Measurements from ENCODE around the gene EP300.
"Not testable (repeated sequence)": the region's sequence is repeated elsewhere in the genome, so short reads cannot be mapped to it uniquely, and the experiment has no call there.

EP300 gene

DNA sequence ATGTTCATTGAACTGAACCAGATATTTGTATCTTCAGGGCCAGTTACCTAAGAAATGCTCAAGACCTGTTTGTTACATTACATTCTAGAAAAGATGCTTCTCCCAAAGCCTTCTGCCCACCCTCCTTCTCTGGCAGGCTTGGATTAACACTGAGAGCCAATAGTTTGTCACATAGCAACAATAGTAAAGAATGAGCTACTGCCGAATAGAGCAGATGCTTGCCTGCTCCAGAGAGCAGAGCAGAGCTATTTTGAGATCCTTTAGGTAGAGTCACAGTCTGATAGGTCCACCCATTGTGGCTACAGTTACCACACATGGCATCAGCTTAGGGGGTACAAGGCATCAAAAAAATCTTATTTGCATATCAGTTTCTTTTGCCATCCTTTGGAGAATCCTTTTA, 13.5 kb upstream of the EP300 start:
- in situ Hi-C loops (cut with MboI; ENCODE audit: low sequenced_read_pairs) = no loop called here

DNA sequence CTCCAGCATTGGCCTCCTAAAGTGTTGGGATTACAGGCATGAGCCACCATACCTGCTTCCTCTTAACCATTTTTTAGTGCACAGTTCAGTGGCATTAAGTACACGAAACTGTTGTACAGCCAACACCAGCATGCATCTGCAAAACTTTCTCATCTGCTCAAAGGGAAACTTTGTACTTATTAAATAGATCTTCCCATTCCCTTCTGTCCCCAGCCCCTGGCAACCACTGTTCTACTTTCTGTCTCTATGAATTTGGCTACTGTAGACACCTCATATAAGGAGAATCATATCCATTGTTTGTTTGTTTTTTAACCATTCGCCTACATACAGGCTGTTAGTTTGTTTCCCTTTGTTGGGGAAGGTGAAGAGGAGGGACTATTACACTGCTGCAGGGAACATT, 6.5 kb upstream of the EP300 start:
- in situ Hi-C loops (cut with MboI; ENCODE audit: low sequenced_read_pairs) = loop anchor here (10.0 kb wide), 1 partner anchor 131 kb away; the partner anchor contains the start of gene RBX1

DNA sequence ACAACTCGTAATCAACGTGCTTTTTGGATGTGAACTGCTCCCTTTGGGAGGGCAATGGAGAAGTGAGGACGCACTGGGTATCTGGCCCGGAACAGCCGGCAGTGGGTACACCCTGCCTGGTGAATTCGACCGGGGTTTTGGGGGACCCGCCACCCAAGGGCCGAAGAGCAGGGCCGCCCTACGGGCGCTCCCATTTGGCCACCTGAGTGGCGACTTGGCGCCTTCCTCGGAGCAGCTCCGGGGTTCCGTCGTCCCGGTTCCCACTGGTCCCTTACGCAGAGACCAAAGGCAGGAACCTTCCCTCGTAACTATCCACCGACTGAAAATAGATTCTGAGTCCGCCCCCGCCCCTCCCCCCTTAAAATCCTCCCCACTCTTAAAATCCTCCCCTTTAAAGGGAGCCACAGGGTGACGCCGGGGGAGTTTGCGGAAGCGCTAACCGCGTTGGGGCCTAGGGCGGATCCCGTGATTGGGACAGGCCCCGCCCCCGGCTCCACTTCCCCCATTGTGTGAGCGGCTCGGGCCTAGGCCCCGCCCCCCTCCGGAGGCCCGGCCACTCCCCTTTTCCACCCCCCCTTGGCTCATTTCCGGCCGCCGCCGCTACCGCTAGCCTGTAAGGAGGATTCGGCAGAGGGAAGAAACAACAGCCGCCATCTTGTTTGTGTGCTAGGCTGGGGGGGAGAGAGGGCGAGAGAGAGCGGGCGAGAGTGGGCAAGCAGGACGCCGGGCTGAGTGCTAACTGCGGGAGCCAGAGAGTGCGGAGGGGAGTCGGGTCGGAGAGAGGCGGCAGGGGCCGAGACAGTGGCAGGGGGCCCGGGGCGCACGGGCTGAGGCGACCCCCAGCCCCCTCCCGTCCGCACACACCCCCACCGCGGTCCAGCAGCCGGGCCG, 1.0 kb upstream of the EP300 start:
- in situ Hi-C loops (cut with MboI; ENCODE audit: low sequenced_read_pairs) = no loop called here

DNA sequence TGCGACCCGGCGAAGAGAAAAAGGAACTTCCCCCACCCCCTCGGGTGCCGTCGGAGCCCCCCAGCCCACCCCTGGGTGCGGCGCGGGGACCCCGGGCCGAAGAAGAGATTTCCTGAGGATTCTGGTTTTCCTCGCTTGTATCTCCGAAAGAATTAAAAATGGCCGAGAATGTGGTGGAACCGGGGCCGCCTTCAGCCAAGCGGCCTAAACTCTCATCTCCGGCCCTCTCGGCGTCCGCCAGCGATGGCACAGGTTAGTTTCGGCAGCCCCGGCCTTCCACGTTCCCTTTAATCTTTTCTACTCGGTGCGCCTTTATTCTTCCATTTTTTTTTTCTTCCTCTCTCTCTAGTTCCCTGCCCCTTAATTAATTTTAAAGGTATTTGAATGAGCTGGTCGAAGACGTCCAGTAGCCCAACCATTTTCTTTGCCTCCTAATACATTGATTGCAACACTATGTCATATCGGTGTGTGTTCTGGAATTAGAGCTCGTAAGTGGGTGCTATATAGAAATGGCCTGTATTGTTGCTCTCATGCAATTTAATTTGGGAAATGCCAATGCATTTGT, 537 bp downstream of the EP300 start:
- in situ Hi-C loops (cut with MboI; ENCODE audit: low sequenced_read_pairs) = no loop called here

DNA sequence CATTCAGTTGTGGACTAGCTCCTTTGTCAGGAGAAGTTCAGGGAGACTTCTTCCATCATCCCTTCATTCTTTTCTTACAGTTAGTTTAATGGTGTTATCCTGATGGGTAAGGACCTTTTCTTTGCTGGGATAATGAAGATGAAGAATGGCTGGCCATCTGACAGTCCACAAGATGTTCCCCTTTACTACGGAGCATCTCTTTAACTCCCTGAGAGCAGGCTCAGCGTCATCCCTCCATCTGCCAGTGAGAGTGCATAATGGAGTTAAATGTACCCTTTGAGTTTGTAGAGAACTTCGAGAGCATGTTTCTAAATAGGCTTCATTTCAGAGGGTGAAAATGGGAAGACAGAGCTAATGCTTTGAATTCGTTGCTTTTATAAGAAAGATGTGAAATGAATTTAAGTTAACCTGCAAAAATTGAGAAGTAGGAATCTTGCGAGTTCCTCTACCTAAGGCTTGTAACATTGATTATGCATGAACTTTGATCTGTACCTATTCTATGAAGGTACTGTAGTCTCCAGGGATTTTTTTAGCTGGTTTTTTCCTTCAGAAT, 1.7 kb downstream of the EP300 start:
- in situ Hi-C loops (cut with MboI; ENCODE audit: low sequenced_read_pairs) = no loop called here

DNA sequence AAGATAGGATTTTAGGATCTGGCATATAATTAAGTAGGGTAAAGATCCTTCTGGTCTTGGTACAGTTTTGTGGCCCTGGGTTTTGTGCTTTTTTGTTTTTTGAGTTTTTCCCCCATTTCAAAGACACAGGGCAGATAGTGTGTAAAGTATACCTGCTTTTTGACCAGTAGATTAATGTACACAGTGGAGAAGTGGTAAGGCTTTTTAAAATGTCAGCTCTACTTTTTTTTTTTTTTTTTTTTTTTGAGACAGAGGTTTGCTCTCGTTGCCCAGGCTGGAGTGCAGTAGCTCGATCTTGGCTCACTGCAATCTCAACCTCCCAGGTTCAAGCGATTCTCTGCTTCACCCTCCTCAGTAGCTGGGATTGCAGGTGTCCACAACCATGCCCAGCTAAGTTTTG, 4.0 kb downstream of the EP300 start:
- in situ Hi-C loops (cut with MboI; ENCODE audit: low sequenced_read_pairs) = no loop called here

DNA sequence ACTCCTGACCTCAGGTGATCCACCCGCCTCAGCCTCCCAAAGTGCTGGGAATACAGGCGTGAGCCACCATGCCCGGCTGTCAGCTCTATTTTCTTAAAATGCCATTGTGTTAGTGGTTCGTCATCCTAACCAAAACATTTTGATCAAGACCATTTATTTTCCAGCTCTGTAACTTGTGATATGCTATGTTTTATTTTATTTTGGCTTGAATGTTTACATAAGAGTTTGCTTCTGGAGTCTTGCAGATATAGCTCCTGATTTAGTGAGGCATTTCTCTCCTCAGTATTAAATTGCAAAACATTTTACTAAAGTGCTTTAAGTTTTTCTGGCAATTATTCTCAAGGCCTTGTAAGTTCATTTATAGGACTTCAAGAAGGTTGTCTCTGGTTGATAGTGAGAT, 4.4 kb downstream of the EP300 start:
- in situ Hi-C loops (cut with MboI; ENCODE audit: low sequenced_read_pairs) = no loop called here

DNA sequence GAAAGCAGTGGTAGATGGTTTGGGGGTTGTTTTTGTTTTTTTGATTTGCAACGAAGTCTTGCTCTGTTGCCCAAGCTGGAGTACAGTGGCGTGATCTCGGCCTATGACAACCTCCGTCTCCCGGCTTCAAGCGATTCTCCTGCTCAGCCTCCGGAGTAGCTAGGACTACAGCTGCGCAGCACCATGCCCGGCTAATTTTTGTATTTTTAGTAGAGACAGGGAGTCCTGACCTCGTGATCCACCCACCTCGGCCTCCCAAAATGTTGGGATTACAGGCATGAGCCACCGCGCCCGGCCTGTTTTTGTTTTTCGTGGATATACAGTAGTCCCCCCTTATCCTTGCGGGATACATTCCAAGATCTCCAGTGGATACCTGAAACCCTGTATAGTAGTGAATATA, 6.6 kb downstream of the EP300 start:
- in situ Hi-C loops (cut with MboI; ENCODE audit: low sequenced_read_pairs) = no loop called here

DNA sequence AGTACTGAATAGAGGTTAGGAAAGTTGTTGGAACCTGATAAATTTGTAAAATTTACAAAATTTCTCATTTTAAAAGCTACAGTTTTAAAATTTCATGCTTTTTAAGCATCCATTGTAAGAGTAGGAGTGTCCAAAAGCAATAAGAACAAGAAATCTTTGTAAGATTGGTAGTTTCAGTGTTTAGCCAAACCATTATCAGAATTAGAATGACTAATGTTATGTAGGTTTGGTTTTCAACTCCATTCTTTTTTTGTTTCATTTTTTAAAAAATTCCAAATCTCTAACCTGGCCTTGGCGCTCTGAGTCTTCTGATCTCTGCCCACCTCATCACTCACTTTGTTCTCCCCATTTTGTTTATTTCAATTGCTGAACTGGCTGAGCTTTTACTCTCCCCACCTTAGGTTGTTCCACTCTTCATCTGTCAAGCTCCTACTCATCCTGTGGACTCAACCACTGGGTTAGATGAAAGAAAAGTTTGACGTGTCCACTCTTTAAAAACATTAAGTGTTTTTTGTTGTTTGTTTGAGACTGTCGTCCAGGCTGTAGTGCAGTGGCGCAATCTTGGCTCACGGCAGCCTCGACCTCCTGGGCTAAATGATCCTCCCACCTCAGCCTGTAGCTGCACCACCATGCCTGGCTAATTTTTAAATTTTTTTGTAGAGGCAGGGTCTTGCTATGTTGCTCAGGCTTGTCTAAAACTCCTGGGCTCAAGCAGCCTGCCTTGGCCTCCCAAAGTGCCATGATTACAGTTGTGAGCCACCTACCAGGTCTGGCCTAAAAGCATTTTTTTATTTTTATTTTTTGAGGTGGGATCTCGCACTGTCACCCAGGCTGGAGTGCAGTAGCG, 14.0 kb downstream of the EP300 start:
- in situ Hi-C loops (cut with MboI; ENCODE audit: low sequenced_read_pairs) = no loop called here

DNA sequence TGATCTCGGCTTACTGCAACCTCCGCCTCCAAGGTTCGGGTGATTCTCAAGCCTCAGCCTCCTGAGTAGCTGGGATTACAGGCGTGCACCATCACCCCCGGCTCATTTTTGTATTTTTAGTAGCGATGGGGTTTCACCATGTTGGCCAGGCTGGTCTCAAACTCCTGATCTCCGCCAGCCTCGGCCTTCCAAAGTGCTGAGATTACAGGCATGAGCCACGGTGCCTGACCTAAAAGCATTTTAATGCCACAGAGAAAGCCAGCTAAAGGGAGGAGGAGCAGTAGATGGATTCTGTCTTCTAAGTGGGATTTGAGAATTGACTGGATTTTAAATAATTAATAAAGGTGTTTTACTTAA, 14.6 kb downstream of the EP300 start:
- in situ Hi-C loops (cut with MboI; ENCODE audit: low sequenced_read_pairs) = not testable (repeated sequence)

DNA sequence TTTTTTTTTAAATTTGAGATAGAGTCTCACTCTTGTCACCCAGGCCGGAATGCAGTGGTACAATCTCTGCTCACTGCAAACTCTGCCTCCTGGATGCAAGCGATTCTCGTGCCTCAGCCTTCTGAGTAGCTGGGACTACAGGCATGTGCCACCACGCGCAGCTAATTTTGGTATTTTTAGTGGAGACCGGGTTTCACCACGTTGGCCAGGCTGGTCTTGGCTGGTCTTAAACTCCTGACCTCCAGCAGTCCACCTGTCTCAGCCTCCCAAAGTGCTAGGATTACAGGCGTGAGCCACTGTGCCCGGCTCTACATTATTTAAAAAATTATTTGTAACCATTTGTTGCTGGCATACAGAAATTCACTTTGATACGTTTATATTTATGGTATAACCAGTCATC, 18.6 kb downstream of the EP300 start:
- in situ Hi-C loops (cut with MboI; ENCODE audit: low sequenced_read_pairs) = no loop called here

DNA sequence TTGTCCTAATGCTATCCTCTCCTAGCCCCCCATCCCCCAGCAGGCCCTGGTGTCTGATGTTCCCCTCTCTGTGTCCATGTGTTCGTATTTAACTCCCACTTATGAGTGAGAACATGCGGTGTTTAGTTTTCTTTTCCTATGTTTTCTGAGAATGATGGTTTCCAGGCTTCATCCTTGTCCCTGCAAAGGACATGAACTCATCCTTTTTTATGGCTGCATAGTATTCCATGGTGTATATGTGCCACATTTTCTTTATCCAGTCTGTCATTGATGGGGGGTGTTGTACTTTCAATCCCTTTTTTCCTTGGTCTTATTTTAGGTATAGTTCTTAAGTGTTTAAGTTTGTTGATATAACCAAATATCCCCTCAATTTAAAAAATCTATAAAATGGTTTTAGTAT, 23.9 kb downstream of the EP300 start:
- in situ Hi-C loops (cut with MboI; ENCODE audit: low sequenced_read_pairs) = no loop called here

DNA sequence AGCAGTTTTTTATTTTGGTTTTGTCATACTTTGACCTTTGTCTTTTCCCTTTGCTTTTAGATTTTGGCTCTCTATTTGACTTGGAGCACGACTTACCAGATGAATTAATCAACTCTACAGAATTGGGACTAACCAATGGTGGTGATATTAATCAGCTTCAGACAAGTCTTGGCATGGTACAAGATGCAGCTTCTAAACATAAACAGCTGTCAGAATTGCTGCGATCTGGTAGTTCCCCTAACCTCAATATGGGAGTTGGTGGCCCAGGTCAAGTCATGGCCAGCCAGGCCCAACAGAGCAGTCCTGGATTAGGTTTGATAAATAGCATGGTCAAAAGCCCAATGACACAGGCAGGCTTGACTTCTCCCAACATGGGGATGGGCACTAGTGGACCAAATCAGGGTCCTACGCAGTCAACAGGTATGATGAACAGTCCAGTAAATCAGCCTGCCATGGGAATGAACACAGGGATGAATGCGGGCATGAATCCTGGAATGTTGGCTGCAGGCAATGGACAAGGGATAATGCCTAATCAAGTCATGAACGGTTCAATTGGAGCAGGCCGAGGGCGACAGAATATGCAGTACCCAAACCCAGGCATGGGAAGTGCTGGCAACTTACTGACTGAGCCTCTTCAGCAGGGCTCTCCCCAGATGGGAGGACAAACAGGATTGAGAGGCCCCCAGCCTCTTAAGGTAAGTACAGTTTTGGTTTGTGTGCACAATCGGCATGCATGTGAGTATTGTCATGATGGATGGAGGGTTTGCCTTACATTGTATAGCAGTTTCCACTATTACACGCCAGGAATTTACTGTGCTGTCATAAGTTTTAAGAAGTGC, 25.0 kb downstream of the EP300 start:
- in situ Hi-C loops (cut with MboI; ENCODE audit: low sequenced_read_pairs) = no loop called here

DNA sequence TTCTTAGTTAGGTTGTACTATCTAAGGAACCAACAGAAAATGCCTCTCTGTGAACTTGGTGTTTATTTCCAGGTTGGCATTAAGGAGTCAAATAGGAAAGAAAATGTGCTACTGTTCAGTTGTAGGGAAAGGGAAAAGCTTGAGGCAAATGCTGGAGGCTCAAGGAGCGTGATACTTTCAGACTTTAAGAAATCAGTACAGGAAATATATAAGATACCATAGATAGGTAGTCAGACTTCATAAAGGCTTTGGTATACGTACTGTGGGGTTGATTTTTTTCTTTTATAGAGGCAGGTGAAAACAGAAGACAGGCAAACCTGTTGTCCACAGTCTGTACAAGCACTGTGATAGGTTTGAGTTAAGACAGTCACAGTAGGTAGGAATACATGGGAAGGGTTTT, 30.8 kb downstream of the EP300 start:
- in situ Hi-C loops (cut with MboI; ENCODE audit: low sequenced_read_pairs) = no loop called here

DNA sequence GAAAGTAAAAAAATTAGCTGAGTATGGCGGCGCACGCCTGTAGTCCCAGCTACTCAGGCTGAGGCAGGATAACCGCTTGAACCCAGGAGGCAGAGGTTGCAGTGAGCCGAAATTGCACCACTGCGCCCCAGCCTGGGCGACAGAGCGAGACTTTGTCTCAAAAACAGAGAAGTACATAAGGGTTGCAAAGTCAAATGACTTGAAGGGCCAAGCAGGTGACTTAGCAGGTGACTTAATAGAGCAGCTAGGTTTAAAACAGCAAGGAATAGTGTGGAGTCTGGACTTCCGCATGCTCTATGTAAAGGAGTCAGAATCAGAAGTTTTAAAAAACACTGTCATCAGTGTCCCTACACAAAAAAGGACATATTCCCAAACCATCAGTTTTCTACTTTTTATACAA, 31.7 kb downstream of the EP300 start:
- in situ Hi-C loops (cut with MboI; ENCODE audit: low sequenced_read_pairs) = no loop called here

DNA sequence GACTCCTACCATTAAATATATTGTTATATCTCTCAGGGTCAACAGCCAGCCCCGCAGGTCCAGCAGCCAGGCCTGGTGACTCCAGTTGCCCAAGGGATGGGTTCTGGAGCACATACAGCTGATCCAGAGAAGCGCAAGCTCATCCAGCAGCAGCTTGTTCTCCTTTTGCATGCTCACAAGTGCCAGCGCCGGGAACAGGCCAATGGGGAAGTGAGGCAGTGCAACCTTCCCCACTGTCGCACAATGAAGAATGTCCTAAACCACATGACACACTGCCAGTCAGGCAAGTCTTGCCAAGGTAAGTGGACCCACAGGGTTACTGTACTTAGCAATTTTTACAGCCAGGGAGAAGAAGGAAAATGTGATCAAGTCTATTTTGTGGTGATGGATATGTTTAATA, 35.1 kb downstream of the EP300 start:
- in situ Hi-C loops (cut with MboI; ENCODE audit: low sequenced_read_pairs) = no loop called here

DNA sequence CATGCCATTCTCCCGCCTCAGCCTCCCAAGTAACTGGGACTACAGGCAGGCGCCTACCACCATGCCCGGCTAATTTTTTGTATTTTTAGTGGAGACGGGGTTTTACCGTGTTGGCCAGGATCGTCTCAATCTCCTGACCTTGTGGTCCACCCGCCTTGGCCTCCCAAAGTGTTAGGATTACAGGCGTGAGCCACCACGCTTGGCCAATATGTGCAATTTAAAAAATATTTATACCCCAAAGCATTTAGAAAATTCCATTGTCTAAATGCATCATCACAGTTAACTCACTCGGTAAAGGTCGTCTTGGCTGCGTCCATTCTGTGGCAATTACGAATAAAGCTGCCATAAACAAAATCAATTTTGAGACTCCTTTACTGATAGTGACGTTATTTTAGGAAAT, 36.2 kb downstream of the EP300 start:
- in situ Hi-C loops (cut with MboI; ENCODE audit: low sequenced_read_pairs) = no loop called here

DNA sequence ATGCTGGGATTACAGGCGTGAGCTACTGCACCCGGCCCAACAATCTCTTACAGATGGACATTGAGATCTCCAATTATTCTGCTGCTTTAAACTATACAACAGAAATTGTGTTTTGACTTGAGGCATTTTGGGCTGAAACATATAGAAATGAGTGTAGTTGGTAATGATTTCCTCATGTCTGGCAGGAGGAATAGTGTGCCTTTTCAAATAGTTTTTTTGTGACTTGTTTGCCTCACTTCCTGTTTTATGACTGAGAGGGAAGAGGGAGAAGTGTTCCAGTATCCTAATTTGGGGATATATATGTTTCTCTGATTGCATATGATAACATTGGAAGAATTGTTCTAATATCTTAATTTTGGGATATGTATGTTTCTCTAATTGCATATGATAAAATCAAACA, 40.2 kb downstream of the EP300 start:
- in situ Hi-C loops (cut with MboI; ENCODE audit: low sequenced_read_pairs) = no loop called here

DNA sequence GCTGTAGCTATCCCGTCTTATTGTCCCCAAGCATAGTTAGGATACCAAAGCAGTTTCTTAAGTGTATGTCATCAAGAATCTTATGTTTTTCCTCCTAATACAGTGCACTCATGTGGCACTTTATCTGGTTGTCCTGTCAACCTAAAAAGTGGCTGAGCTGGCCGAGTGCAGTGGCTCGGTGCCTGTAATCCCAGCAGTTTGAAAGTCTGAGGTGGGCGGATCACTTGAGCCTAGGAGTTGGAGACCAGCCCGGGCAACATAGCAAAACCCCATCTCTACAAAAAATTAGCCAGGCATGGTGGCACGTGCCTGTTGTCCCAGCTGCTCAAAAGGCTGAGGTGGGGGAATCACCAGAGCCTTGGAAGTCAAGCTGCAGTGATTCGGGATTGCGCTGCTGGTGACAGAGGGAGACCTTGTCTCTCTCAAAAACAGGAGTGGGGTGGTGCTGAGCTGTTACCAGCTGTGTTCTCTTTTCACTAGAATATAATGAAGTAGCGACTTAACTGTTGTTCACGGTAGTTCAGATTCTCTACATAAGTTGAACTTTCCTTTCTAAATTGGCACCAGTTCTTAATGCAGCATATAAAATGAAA, 48.1 kb downstream of the EP300 start:
- in situ Hi-C loops (cut with MboI; ENCODE audit: low sequenced_read_pairs) = no loop called here

DNA sequence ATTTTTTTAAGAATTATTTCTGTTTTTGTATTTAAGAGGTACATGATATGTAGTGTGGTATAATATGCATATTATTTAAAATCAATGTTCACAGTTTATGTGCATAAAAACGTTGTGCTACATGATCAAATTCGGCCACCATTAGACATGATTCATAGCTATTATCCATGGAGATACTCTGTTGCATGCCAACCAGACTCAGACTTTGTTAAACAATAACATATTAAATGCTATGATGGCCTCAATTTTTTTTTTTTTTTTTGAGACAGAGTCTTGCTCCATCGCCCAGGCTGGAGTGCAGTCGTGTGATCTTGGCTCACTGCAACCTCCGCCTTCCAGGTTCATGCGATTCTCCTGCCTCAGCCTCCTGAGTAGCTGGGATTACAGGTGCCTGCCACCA, 53.5 kb downstream of the EP300 start:
- in situ Hi-C loops (cut with MboI; ENCODE audit: low sequenced_read_pairs) = not testable (repeated sequence)
